ENCODE results near the gene OR2J2. TPM values are rescaled to one million over a fixed set of nuclear protein-coding genes. Genes with fewer than 3 reads are reported as not detected.

Gene OR2J2
- polyA plus RNA-seq, 2 of the 4 experiments (the other 2 are of a cell fraction) = not detected

DNA sequence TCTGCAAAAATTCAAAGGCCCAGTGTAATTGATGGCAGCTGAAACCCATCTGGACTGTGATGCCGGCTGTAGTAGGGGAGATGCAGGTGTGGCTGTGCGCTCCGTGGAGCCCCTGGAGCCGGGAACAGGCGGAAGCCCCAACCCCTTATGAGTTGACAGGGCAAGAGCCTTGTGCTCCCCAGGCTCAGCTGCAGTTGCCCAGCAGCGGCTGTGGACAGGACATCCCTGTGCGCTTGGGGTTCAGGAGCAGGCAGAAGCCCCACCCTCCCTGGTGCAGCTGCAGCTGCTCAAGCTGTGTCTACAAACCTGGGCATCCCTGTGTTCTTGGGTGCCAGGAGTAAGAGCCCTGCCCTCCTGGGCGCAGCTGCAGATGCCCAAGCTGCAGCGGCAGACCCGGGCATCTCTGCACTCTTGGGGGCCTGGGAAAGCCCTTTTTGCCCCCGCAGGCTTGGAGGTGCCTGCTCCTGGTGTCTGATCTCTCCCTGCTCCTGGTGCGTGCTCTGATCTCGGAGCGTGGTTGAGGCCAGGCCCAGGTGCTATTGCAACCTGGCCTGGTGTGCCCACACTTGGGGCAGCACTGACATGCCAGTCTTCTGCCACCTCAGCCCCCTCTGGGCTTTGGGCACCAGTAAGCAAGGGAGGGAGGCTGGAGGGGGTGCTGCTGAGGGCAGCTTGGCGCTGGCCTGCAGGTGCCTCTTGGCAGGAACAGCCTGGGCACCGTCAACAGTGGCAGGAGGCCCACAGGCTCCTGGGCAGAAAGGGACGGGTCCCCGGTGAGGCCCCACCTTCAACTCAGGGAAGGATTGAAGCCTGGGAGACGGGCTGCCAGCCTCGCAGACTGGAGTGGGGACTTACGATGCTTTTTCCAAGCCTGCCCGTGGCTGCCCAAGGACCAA lies 30.3 kb downstream of the OR2J2 start:
- Histone ChIP-seq H3K4me1 (no peaks in the 10 kb centered on the region), H3K9me3 (no peaks in the 10 kb centered on the region), H3K4me3 (no peak overlapping the region), H3K27ac (no peak overlapping the region), H3K4me2 (no peak overlapping the region)
- DNase-seq (ENCODE audit: low read depth in 1 of 2, low spot score in 1 of 2) = no peak
- FAIRE-seq = no peak
- ATAC-seq = no peak
- ChIA-PET CTCF (interaction anchor here (0.6 kb wide), 1 partner anchor 643 kb away, joined by 4 read pairs; no protein-coding TSS in a partner anchor), POLR2A (no interaction called here)
- no peak for TF ChIP-seq SREBF2 (IDR thresholded peaks at IDR 0.05)
- no peak for TF ChIP-seq HOXB13 (CRISPR knock-in tag; IDR thresholded peaks at IDR 0.05; ENCODE audit: low read depth)
- no peak for TF ChIP-seq EP300 (IDR thresholded peaks at IDR 0.05)
- WGBS (ENCODE audit: missing lambda C conversion rate) = 30% methylated on average over 2 of the region's 22 CpGs

DNA sequence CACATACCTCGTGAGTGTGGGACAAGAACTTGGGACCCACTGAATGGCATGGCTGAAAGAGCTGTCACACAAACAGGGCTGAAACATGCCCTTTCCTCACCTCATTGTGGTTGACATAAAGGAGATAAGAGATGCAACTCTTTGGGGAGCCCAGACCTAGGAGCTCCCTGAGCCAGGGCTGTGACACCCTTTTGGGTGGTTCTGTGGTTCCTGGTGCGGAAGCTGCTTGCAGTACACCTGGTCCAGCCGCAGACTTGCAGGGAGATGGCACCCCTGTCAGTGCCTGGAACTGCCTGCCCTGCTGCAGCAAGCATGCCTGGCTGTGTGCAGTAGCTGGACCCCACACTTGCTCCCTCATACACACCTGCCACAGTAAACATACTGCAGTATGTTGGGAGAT lies 31.3 kb downstream of the OR2J2 start:
- no peak overlapping the region for H3K27ac ChIP-seq
- FAIRE-seq = no peak
- H3K9me3 ChIP-seq = no peaks in the 10 kb centered on the region
- ATAC-seq = no peak
- TF ChIP-seq, protein P1, sequence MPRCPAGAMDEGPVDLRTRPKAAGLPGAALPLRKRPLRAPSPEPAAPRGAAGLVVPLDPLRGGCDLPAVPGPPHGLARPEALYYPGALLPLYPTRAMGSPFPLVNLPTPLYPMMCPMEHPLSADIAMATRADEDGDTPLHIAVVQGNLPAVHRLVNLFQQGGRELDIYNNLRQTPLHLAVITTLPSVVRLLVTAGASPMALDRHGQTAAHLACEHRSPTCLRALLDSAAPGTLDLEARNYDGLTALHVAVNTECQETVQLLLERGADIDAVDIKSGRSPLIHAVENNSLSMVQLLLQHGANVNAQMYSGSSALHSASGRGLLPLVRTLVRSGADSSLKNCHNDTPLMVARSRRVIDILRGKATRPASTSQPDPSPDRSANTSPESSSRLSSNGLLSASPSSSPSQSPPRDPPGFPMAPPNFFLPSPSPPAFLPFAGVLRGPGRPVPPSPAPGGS (IDR thresholded peaks at IDR 0.05) = no peak
- TF ChIP-seq HEYL (CRISPR knock-in tag; IDR thresholded peaks at IDR 0.05) (no peak), CHD4 (IDR thresholded peaks at IDR 0.05; ENCODE audit: borderline replicate concordance) (no peak), BHLHE40 (IDR thresholded peaks at IDR 0.05; ENCODE audit: low read depth, low read length) (no peak), NR3C1 (IDR thresholded peaks at IDR 0.05) (no peak), GATA3 (IDR thresholded peaks at IDR 0.05; ENCODE audit: borderline replicate concordance) (no peak)
- ChIA-PET POLR2A (no interaction called here), CTCF (interaction anchor here (0.6 kb wide), 1 partner anchor 644 kb away, joined by 4 read pairs; no protein-coding TSS in a partner anchor)
- WGBS (ENCODE audit: missing lambda C conversion rate) = 3% methylated on average over 2 of the region's 3 CpGs
- H3K4me1 ChIP-seq = no peaks in the 10 kb centered on the region
- H3K4me3 ChIP-seq = no peak overlapping the region
- DNase-seq (ENCODE audit: low read depth in 1 of 2, low spot score in 1 of 2) = no peak
- H3K4me2 ChIP-seq = no peak overlapping the region

DNA sequence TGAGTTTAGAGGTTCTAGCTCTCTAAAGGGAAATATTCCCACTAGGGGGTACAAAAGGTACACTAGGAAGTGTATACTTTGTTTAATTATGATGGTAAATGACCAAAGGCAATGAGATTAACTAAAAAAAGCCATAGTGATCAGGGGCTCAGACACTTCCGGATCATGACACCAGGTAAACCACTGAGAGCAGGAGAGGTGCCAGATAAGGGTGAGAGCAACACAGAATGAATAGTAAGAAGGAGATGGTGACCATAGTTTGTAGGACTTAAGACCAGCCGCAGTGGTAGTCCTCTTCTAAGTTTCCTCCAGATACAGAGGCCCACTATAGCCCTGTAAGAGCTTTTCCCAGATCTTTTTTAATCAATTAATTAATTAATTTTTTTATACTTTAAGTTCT lies 40.8 kb downstream of the OR2J2 start:
- ChIA-PET CTCF (interaction anchor here (1.1 kb wide), 1 partner anchor 10 kb away, joined by 3 read pairs; no protein-coding TSS in a partner anchor), POLR2A (no interaction called here)
- no peak overlapping the region for H3K4me2 ChIP-seq
- FAIRE-seq (no peak), ATAC-seq (no peak), DNase-seq (ENCODE audit: low read depth in 1 of 2, low spot score in 1 of 2) (no peak)
- no peaks in the 10 kb centered on the region for H3K9me3 ChIP-seq
- no peak overlapping the region for H3K4me3 ChIP-seq
- TF ChIP-seq MAFK (IDR thresholded peaks at IDR 0.05; ENCODE audit: partially characterized antibody) = no peak
- no peak for TF ChIP-seq POLR2AphosphoS2 (conservative IDR thresholded peaks at IDR 0.05; ENCODE audit: low read length)
- TF ChIP-seq RNF2 (IDR thresholded peaks at IDR 0.05; ENCODE audit: borderline replicate concordance, low read depth) = no peak
- TF ChIP-seq, protein P1 (IDR thresholded peaks at IDR 0.05) = no peak
- TF ChIP-seq ZNF302 (CRISPR knock-in tag; IDR thresholded peaks at IDR 0.05) = no peak
- TF ChIP-seq HEYL (CRISPR knock-in tag; IDR thresholded peaks at IDR 0.05) = no peak
- no peak for TF ChIP-seq TFCP2L1 (CRISPR knock-in tag; IDR thresholded peaks at IDR 0.05)
- no peak for TF ChIP-seq NR3C1 (IDR thresholded peaks at IDR 0.05)
- no peak for TF ChIP-seq JUNB (IDR thresholded peaks at IDR 0.05)
- TF ChIP-seq EP300 (IDR thresholded peaks at IDR 0.05) = no peak
- TF ChIP-seq, protein P2, sequence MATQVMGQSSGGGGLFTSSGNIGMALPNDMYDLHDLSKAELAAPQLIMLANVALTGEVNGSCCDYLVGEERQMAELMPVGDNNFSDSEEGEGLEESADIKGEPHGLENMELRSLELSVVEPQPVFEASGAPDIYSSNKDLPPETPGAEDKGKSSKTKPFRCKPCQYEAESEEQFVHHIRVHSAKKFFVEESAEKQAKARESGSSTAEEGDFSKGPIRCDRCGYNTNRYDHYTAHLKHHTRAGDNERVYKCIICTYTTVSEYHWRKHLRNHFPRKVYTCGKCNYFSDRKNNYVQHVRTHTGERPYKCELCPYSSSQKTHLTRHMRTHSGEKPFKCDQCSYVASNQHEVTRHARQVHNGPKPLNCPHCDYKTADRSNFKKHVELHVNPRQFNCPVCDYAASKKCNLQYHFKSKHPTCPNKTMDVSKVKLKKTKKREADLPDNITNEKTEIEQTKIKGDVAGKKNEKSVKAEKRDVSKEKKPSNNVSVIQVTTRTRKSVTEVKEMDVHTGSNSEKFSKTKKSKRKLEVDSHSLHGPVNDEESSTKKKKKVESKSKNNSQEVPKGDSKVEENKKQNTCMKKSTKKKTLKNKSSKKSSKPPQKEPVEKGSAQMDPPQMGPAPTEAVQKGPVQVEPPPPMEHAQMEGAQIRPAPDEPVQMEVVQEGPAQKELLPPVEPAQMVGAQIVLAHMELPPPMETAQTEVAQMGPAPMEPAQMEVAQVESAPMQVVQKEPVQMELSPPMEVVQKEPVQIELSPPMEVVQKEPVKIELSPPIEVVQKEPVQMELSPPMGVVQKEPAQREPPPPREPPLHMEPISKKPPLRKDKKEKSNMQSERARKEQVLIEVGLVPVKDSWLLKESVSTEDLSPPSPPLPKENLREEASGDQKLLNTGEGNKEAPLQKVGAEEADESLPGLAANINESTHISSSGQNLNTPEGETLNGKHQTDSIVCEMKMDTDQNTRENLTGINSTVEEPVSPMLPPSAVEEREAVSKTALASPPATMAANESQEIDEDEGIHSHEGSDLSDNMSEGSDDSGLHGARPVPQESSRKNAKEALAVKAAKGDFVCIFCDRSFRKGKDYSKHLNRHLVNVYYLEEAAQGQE (IDR thresholded peaks at IDR 0.05) = no peak
- TF ChIP-seq, protein P3, sequence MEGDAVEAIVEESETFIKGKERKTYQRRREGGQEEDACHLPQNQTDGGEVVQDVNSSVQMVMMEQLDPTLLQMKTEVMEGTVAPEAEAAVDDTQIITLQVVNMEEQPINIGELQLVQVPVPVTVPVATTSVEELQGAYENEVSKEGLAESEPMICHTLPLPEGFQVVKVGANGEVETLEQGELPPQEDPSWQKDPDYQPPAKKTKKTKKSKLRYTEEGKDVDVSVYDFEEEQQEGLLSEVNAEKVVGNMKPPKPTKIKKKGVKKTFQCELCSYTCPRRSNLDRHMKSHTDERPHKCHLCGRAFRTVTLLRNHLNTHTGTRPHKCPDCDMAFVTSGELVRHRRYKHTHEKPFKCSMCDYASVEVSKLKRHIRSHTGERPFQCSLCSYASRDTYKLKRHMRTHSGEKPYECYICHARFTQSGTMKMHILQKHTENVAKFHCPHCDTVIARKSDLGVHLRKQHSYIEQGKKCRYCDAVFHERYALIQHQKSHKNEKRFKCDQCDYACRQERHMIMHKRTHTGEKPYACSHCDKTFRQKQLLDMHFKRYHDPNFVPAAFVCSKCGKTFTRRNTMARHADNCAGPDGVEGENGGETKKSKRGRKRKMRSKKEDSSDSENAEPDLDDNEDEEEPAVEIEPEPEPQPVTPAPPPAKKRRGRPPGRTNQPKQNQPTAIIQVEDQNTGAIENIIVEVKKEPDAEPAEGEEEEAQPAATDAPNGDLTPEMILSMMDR (IDR thresholded peaks at IDR 0.05) = no peak
- no peak for TF ChIP-seq ZC3H11A (IDR thresholded peaks at IDR 0.05)
- TF ChIP-seq RARB (CRISPR knock-in tag; IDR thresholded peaks at IDR 0.05) = no peak
- TF ChIP-seq HOXB13 (CRISPR knock-in tag; IDR thresholded peaks at IDR 0.05; ENCODE audit: low read depth) = no peak
- no peak for TF ChIP-seq NPAS2 (CRISPR knock-in tag; IDR thresholded peaks at IDR 0.05; ENCODE audit: borderline replicate concordance)
- no peak for TF ChIP-seq KDM1A (IDR thresholded peaks at IDR 0.05; ENCODE audit: low read depth)
- TF ChIP-seq EHF (CRISPR knock-in tag; IDR thresholded peaks at IDR 0.05) = no peak
- no peak for TF ChIP-seq ESRRA (IDR thresholded peaks at IDR 0.05; ENCODE audit: borderline replicate concordance, low read length)
- WGBS (ENCODE audit: missing lambda C conversion rate) = 0% methylated on average over 2 of the region's 2 CpGs
- no peak overlapping the region for H3K27ac ChIP-seq
- no peaks in the 10 kb centered on the region for H3K4me1 ChIP-seq
